Left ventricle myocardium inferior (tissue), 1 donor: ENCODE results near the gene VWA8. TPM values are rescaled to one million over a fixed set of nuclear protein-coding genes. Genes with fewer than 3 reads are reported as not detected.

ENCODE experiments used
- DNase-seq: peaks from one replicate; pipeline ENCODE4 v3.0.0-alpha.2; 2020
- H3K27ac ChIP-seq: fragments of 200-600 bp; replicated peaks from 2 replicates; pipeline ENCODE4 v1.8.0; 2021
- H3K27me3 ChIP-seq: fragments of 200-600 bp; 2 replicates; pipeline ENCODE4 v1.8.0; 2021; ENCODE audit warnings: low read depth
- H3K36me3 ChIP-seq: fragments of 200-600 bp; 2 replicates; pipeline ENCODE4 v1.8.0; 2021
- H3K4me1 ChIP-seq: fragments of 200-600 bp; 2 replicates; pipeline ENCODE4 v1.8.0; 2021
- H3K4me3 ChIP-seq: fragments of 200-600 bp; 2 replicates; pipeline ENCODE4 v1.8.0; 2021; ENCODE audit warnings: mild to moderate bottlenecking, moderate library complexity
- H3K9me3 ChIP-seq: fragments of 200-600 bp; replicated peaks from 2 replicates; pipeline ENCODE4 v1.8.0; 2021
- intact Hi-C: fragments of 100-400 bp; cut with micrococcal nuclease; formaldehyde crosslinking; loops from one replicate; pipeline ENCODE4 v1.11.0; 2022
- total RNA-seq: library from RNA; stranded (reverse); fragmentation: NEBNext Ultra II Directional; extraction: Animal tissue kit (Norgen Biotek cat#: 25700); gene quantifications from one replicate; pipeline ENCODE4 v1.2.1, GENCODE V29; 2021
- TF ChIP-seq, protein P1 (sequence below): fragments of 200-600 bp; IDR thresholded peaks from 2 replicates; pipeline ENCODE4 v1.8.0; 2021; ENCODE audit warnings: antibody characterized with exemption, mild to moderate bottlenecking, borderline replicate concordance
- donor health status: DM: no; HTN: yes; CAD: no; lungs with severe emphysema.

VWA8 gene
- total RNA-seq, 1 donor from 2014 or later = 51.0 TPM

DNA sequence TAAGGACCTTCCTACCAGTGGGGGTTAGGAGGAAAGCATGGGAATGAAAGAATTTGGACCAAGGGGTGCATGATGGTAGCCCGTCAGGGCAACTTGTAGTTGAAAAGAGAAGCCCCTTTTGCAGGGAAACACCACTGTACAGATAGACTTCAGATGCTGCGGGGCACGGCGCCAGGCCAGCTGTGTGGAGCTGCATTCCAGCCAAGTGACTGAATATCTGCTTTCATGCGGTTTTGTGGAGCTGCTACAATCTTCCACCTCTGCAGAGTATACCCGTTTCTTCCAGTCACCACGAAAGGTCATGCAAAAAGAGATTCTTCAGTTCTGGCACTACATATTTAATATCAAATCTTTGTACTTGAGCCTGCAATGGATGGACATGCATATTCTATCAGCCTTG, 398.8 kb downstream of the VWA8 start:
- TF ChIP-seq, protein P1, sequence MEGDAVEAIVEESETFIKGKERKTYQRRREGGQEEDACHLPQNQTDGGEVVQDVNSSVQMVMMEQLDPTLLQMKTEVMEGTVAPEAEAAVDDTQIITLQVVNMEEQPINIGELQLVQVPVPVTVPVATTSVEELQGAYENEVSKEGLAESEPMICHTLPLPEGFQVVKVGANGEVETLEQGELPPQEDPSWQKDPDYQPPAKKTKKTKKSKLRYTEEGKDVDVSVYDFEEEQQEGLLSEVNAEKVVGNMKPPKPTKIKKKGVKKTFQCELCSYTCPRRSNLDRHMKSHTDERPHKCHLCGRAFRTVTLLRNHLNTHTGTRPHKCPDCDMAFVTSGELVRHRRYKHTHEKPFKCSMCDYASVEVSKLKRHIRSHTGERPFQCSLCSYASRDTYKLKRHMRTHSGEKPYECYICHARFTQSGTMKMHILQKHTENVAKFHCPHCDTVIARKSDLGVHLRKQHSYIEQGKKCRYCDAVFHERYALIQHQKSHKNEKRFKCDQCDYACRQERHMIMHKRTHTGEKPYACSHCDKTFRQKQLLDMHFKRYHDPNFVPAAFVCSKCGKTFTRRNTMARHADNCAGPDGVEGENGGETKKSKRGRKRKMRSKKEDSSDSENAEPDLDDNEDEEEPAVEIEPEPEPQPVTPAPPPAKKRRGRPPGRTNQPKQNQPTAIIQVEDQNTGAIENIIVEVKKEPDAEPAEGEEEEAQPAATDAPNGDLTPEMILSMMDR = no peak
- H3K4me1 ChIP-seq = peaks cover 34% of the 10 kb centered on the region
- no peak overlapping the region for H3K4me3 ChIP-seq
- peak; percentile 82 for DNase-seq
- H3K27ac ChIP-seq = peak overlapping the region; percentile 54
- H3K27me3 ChIP-seq = no peaks in the 10 kb centered on the region
- no peaks in the 10 kb centered on the region for H3K36me3 ChIP-seq
- intact Hi-C loops = no loop called here
- H3K9me3 ChIP-seq = no peaks in the 10 kb centered on the region

DNA sequence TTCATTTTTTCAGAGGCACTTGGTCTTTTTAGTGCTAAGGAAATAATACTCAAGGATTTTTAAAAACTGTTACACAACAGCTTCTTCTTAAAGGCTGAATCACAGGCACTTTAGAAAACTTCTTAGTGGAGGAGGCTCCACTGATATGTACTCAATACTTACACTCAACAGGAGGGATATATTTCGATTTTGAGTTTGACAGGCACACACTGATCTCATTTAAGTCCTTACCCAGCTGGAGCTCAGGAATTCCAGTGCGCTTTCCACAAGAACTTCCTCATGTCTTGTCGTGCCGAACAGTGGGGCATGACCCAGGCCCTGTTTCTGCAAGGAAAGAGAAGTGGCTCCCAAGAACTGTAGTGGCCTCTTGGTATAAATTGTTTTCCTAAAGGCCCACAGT, 399.7 kb downstream of the VWA8 start:
- Histone ChIP-seq H3K36me3 (no peaks in the 10 kb centered on the region), H3K27ac (peak overlapping the region; percentile 54), H3K27me3 (no peaks in the 10 kb centered on the region), H3K9me3 (no peaks in the 10 kb centered on the region), H3K4me1 (peaks cover 34% of the 10 kb centered on the region), H3K4me3 (no peak overlapping the region)
- no peak for DNase-seq
- intact Hi-C loops = no loop called here
- TF ChIP-seq, protein P1 = no peak

DNA sequence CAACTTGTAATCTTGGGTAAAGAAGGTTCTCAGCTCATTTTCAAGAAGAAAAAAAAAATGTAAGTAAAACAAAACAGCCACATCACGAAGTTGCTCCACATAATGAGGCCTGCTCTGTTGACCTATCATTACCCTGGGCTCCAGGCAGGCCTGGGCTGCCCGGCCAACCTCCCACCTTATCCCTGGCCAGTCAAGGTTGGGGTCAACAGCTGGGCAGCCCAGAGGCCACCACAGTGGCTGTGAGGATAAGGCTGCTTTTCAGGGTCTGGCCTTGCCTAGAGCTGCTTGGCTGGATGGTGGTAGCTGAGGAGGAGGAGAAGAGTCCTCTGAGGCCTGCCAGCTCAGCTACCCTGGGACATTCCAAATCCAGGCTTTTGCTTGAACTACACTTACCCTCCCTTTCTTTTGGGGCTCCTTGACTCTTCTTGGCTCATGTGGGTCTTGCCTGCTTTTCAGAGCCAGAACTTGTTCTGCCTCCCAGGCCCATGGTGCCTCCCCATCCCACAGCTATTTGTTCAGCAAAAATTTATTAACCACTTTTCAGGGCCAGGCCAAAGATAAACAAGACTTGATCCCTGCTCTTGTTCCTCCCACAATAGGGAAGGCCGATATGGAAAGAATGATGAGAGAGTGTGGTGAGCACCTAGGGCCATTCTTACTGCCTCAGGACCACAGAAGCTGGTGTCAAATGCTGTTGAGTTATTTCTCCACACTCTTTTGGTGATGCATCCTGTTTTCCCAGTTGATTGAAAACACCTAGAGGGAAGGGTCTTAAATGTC, 401.9 kb downstream of the VWA8 start:
- no peak for DNase-seq
- H3K36me3 ChIP-seq = no peaks in the 10 kb centered on the region
- intact Hi-C loops = no loop called here
- H3K9me3 ChIP-seq = no peaks in the 10 kb centered on the region
- H3K4me1 ChIP-seq = peaks cover 30% of the 10 kb centered on the region
- no peak overlapping the region for H3K4me3 ChIP-seq
- H3K27me3 ChIP-seq = no peaks in the 10 kb centered on the region
- TF ChIP-seq, protein P1 = no peak
- H3K27ac ChIP-seq = no peak overlapping the region

DNA sequence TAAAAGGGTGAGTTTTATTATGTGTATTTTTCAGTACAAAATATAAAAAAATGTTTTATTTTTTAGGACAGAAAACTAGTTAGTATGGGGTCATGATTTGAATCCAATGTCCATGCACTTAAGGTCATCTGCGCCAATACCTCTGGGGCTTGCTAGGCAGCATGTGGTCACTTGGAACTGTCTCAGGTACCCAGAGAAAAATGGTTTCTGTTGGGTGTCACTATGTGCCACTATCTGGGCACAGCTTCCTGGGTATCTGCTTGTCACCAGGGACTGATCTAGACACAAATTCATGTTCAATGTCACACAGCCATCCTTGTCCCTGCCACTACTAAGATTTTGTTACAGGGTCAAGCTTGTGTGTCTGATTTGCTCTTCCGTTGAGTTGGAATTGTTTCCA, 403.2 kb downstream of the VWA8 start:
- Histone ChIP-seq H3K4me3 (no peak overlapping the region), H3K4me1 (peaks cover 17% of the 10 kb centered on the region), H3K36me3 (no peaks in the 10 kb centered on the region), H3K9me3 (no peaks in the 10 kb centered on the region), H3K27me3 (no peaks in the 10 kb centered on the region), H3K27ac (no peak overlapping the region)
- intact Hi-C loops = no loop called here
- DNase-seq = no peak
- TF ChIP-seq, protein P1 = no peak

DNA sequence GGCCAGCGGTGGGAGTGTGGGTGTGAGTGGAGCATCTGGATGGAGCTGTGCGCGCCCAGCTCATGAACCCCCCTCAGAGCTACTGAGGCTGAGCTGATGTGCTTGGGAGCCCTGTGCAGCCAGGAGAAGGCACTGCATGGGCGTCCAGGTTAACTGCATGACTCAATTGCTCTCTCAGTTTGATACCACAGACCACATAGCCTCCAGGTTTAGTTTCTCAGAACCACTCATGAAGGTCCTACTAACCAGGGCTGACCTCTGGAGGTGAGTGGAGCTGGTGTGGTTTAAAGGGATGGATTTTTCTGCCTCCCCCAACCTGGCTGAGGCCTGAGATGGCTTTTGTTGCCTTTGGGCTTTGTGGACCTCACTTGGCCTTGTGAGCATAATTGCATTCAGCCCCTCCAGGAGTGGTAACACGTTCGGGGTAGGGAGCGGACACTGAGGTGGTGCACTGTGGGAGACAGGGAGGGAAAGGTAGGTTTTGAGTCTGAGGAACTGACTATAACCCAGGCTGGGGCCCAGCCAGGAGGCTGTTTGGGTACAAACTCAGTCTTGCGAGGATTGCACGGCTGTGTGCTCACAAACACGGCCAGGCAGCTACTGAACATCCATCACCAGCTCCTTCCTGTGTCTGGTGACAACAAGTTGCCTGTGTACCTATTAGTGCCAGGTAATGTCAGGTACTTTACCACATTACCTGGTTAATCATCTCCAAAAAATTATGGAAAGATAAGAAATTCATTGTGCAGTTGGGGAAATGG, 406.1 kb downstream of the VWA8 start:
- no peaks in the 10 kb centered on the region for H3K9me3 ChIP-seq
- DNase-seq = no peak

More for the DNA sequence above, 406.1 kb downstream of the VWA8 start:
- TF ChIP-seq, protein P1 = no peak
- H3K4me3 ChIP-seq = no peak overlapping the region
- no peaks in the 10 kb centered on the region for H3K27me3 ChIP-seq
- H3K36me3 ChIP-seq = no peaks in the 10 kb centered on the region
- intact Hi-C loops = no loop called here
- no peaks in the 10 kb centered on the region for H3K4me1 ChIP-seq
- no peak overlapping the region for H3K27ac ChIP-seq
